GM06990 (cell line): Measurements from ENCODE around the gene ZBTB20.

Experiments used
- DNase-seq: peaks from one replicate; pipeline ENCODE4 v3.0.0-alpha.2; 2011; ENCODE audit not compliant: insufficient read length; ENCODE audit errors: extremely low read depth
- H3K27me3 ChIP-seq: replicated peaks from 2 replicates; pipeline ENCODE4 v1.6.0; 2011; ENCODE audit warnings: low read length; ENCODE audit not compliant: control insufficient read depth, insufficient read depth
- H3K36me3 ChIP-seq: 2 replicates; pipeline ENCODE4 v1.5.1; 2011; ENCODE audit warnings: low read length; ENCODE audit not compliant: control insufficient read depth, insufficient read depth
- H3K4me3 ChIP-seq: replicated peaks from 2 replicates; pipeline ENCODE4 v1.5.1; 2011; ENCODE audit warnings: low read depth, mild to moderate bottlenecking, control low read depth, low read length
- CTCF ChIP-seq: IDR thresholded peaks from 2 replicates; pipeline ENCODE4 v1.5.1; 2011; ENCODE audit warnings: low read length, control low read depth, mild to moderate bottlenecking, inconsistent platforms; ENCODE audit not compliant: insufficient read depth, poor library complexity, severe bottlenecking

ZBTB20 gene

GRCh38 chr3:115040673-115041286 lies 106.3 kb downstream of the ZBTB20 start:
- no peak overlapping the region for H3K4me3 ChIP-seq
- TF ChIP-seq CTCF, result peak; percentile 68
- no peaks in the 10 kb centered on the region for H3K36me3 ChIP-seq
- no peak for DNase-seq
- H3K27me3 ChIP-seq, result no peaks in the 10 kb centered on the region

- H3K4me3 ChIP-seq, result no peak overlapping the region
- H3K36me3 ChIP-seq, result no peaks in the 10 kb centered on the region
- no peak for DNase-seq
- TF ChIP-seq CTCF, result no peak
- H3K27me3 ChIP-seq, result no peaks in the 10 kb centered on the region
These were observed 106.8 kb downstream of the ZBTB20 start for GRCh38 chr3:115040246-115040645.

- H3K4me3 ChIP-seq, result no peak overlapping the region
- no peaks in the 10 kb centered on the region for H3K36me3 ChIP-seq
- TF ChIP-seq CTCF, result no peak
- no peaks in the 10 kb centered on the region for H3K27me3 ChIP-seq
- DNase-seq, result no peak
These were observed 108.3 kb downstream of the ZBTB20 start for GRCh38 chr3:115038817-115039216.

- TF ChIP-seq CTCF, result no peak
- H3K27me3 ChIP-seq, result no peaks in the 10 kb centered on the region
- H3K36me3 ChIP-seq, result no peaks in the 10 kb centered on the region
- DNase-seq, result no peak
- H3K4me3 ChIP-seq, result no peak overlapping the region
These were observed 124.2 kb downstream of the ZBTB20 start for GRCh38 chr3:115022835-115023398.

- Histone ChIP-seq H3K36me3 (no peaks in the 10 kb centered on the region), H3K4me3 (no peak overlapping the region), H3K27me3 (no peaks in the 10 kb centered on the region)
- no peak for DNase-seq
- no peak for TF ChIP-seq CTCF
These were observed 124.9 kb downstream of the ZBTB20 start for GRCh38 chr3:115022199-115022598.

DNA sequence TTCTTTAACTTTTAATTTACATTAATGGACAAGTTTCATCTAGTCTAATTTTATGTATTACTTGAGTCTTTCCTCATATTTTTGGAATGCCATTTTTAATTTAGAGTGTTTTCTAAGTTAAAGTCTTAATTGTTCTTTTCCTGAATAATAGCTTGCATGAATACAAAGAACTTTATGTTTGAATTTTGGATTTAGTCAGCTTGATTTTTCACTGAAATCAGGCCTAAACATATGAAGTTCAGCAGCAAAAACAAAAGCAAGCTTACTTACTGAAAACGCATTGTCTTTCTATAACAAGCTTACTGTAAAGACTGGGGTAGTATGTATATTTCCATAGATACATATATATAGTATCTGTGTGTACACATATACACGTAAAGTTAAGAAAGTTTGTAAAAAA lies 126.0 kb downstream of the ZBTB20 start:
- Histone ChIP-seq H3K27me3 (no peaks in the 10 kb centered on the region), H3K4me3 (no peak overlapping the region), H3K36me3 (no peaks in the 10 kb centered on the region)
- no peak for DNase-seq
- TF ChIP-seq CTCF, result no peak
